ENCODE measurements around the gene UBL5.

GRCh38 chr19:9848060-9848459 is 20.3 kb downstream of the UBL5 start:
- TF ChIP-seq CTCF (IDR thresholded peaks at IDR 0.05; ENCODE audit: poor library complexity, severe bottlenecking) (peak; percentile 63), EZH2 (IDR thresholded peaks at IDR 0.05; ENCODE audit: borderline replicate concordance, insufficient read depth, low read length, poor library complexity, severe bottlenecking) (no peak), POLR2AphosphoS5 (IDR thresholded peaks at IDR 0.05) (no peak), EP300 (conservative IDR thresholded peaks at IDR 0.05; ENCODE audit: poor library complexity, severe bottlenecking) (no peak), REST (IDR thresholded peaks at IDR 0.05; ENCODE audit: borderline replicate concordance) (no peak), MXI1 (conservative IDR thresholded peaks at IDR 0.05; ENCODE audit: poor library complexity, severe bottlenecking) (no peak), TAF1 (IDR thresholded peaks at IDR 0.05; ENCODE audit: low read depth) (no peak), RAD21 (conservative IDR thresholded peaks at IDR 0.05) (peak; percentile 53)
